IMR-90 (cell line): Measurements from ENCODE around the gene TRIM10. TPM values are rescaled to one million over a fixed set of nuclear protein-coding genes. Genes with fewer than 3 reads are reported as not detected.
"Not testable (repeated sequence)": the region's sequence is repeated elsewhere in the genome, so short reads cannot be mapped to it uniquely, and the experiment has no call there.

Experiments used
- ATAC-seq: fragments of 200-7000 bp; cut with Tn5 transposase; 2 replicates; pipeline ENCODE4 v1.9.1; 2020; ENCODE audit warnings: low read depth, mild to moderate bottlenecking, moderate library complexity
- BruUV-seq: library from RNA; stranded (reverse); fragments of 400-500 nt; replicated peaks from 2 replicates; lab custom pipeline; 2021; lab: Mats Ljungman, UMichigan
- CTCF ChIA-PET: fragments of 300-600 bp; formaldehyde crosslinking; extraction: SDS; loops from one replicate; lab custom pipeline; 2021; ENCODE audit warnings: antibody characterized with exemption; lab: Yijun Ruan, JAX
- POLR2A ChIA-PET: fragments of 300-600 bp; sonication (Branson Sonifier 250); formaldehyde crosslinking; loops from one replicate; lab custom pipeline; 2022; ENCODE audit warnings: antibody characterized with exemption; ENCODE audit not compliant: unreplicated experiment; lab: Charles Lee
- DNase-seq: peaks from one replicate; pipeline ENCODE4 v3.0.0; 2013
- H2AFZ ChIP-seq: replicated peaks from 2 replicates; pipeline ENCODE3; 2013; ENCODE audit warnings: low read length, mild to moderate bottlenecking; ENCODE audit not compliant: poor library complexity
- H2AK5ac ChIP-seq: 2 replicates; pipeline ENCODE4 v1.6.1; 2013; ENCODE audit warnings: low read depth, low read length, inconsistent platforms
- H2AK9ac ChIP-seq: replicated peaks from 2 replicates; pipeline ENCODE3; 2013; ENCODE audit warnings: mild to moderate bottlenecking, low read depth, low read length, moderate library complexity; ENCODE audit not compliant: poor library complexity
- H2BK120ac ChIP-seq: 2 replicates; pipeline ENCODE4 v1.6.1; 2013; ENCODE audit warnings: low read depth, low read length, inconsistent platforms
- H2BK15ac ChIP-seq: 3 replicates; pipeline ENCODE4 v1.6.1; 2013; ENCODE audit warnings: low read depth, low read length, inconsistent platforms
- H2BK20ac ChIP-seq: 2 replicates; pipeline ENCODE4 v1.6.1; 2013; ENCODE audit warnings: low read depth, mild to moderate bottlenecking, inconsistent platforms, low read length, moderate library complexity
- H2BK5ac ChIP-seq: 2 replicates; pipeline ENCODE4 v1.6.1; 2013; ENCODE audit warnings: mild to moderate bottlenecking, low read depth, low read length, inconsistent platforms; ENCODE audit not compliant: poor library complexity, severe bottlenecking
- H3K14ac ChIP-seq: replicated peaks from 2 replicates; pipeline ENCODE4 v1.6.1; 2013; ENCODE audit warnings: low read depth, low read length, inconsistent platforms
- H3K18ac ChIP-seq: 2 replicates; pipeline ENCODE4 v1.6.1; 2013; ENCODE audit warnings: low read depth, low read length, control low read depth
- H3K23ac ChIP-seq: 2 replicates; pipeline ENCODE4 v1.6.1; 2013; ENCODE audit warnings: low read depth, low read length, inconsistent platforms
- H3K27ac ChIP-seq: 2 replicates; pipeline ENCODE4 v1.5.1; 2013; ENCODE audit warnings: mild to moderate bottlenecking, control low read depth, low read length; ENCODE audit not compliant: insufficient read depth
- H3K27me3 ChIP-seq: 2 replicates; pipeline ENCODE4 v1.6.1; 2013; ENCODE audit warnings: low read length; ENCODE audit not compliant: control insufficient read depth, insufficient read depth
- H3K36me3 ChIP-seq: 2 replicates; pipeline ENCODE4 v1.6.1; 2013; ENCODE audit warnings: low read length, mixed read lengths; ENCODE audit not compliant: control insufficient read depth, insufficient read depth
- H3K4ac ChIP-seq: 2 replicates; pipeline ENCODE4 v1.6.1; 2013; ENCODE audit warnings: low read depth, low read length, inconsistent platforms
- H3K4me1 ChIP-seq: 2 replicates; pipeline ENCODE4 v1.6.1; 2013; ENCODE audit warnings: low read length, mixed read lengths; ENCODE audit not compliant: control insufficient read depth, insufficient read depth
- H3K4me2 ChIP-seq: 2 replicates; pipeline ENCODE4 v1.6.1; 2013; ENCODE audit warnings: low read depth, mild to moderate bottlenecking, control low read depth, low read length, moderate library complexity
- H3K4me3 ChIP-seq: 2 replicates; pipeline ENCODE4 v1.5.1; 2013; ENCODE audit warnings: low read depth, mild to moderate bottlenecking, control low read depth, low read length, moderate library complexity; ENCODE audit not compliant: insufficient read depth
- H3K56ac ChIP-seq: 2 replicates; pipeline ENCODE4 v1.6.1; 2013; ENCODE audit warnings: low read length, inconsistent platforms; ENCODE audit not compliant: insufficient read depth; ENCODE audit errors: extremely low read depth
- H3K79me1 ChIP-seq, 2 experiments: 2 replicates each; pipeline ENCODE4 v1.6.1; 2013; ENCODE audit warnings: low read length in 2 of 2, inconsistent platforms in 1 of 2, low read depth in 1 of 2
- H3K9ac ChIP-seq: 2 replicates; pipeline ENCODE4 v1.6.1; 2013; ENCODE audit warnings: low read depth, low read length, control low read depth
- H3K9me1 ChIP-seq: 2 replicates; pipeline ENCODE4 v1.6.1; 2013; ENCODE audit warnings: low read length, inconsistent platforms; ENCODE audit not compliant: insufficient read depth
- H3K9me3 ChIP-seq: 2 replicates; pipeline ENCODE4 v1.6.1; 2013; ENCODE audit warnings: low read length; ENCODE audit not compliant: control insufficient read depth, insufficient read depth
- H4K20me1 ChIP-seq: 2 replicates; pipeline ENCODE4 v1.6.1; 2013; ENCODE audit warnings: low read length, inconsistent platforms; ENCODE audit not compliant: insufficient read depth
- H4K5ac ChIP-seq: 2 replicates; pipeline ENCODE4 v1.6.1; 2013; ENCODE audit warnings: mild to moderate bottlenecking, low read depth, low read length, control low read depth
- H4K8ac ChIP-seq, 2 experiments: 2 replicates each; pipeline ENCODE4 v1.6.1; 2013; ENCODE audit warnings: low read depth in 2 of 2, low read length in 2 of 2, control low read depth in 1 of 2, inconsistent platforms in 1 of 2
- H4K91ac ChIP-seq: 2 replicates; pipeline ENCODE4 v1.6.1; 2013; ENCODE audit warnings: low read depth, low read length, inconsistent platforms; ENCODE audit not compliant: insufficient read depth
- RAD21 ChIP-seq: IDR thresholded peaks from 2 replicates; pipeline ENCODE4 v1.6.1; 2012; ENCODE audit warnings: low read length, improper control_type of control experiment
- RFX5 ChIP-seq: IDR thresholded peaks from 2 replicates; pipeline ENCODE4 v1.8.0; 2012; ENCODE audit warnings: low read depth, mild to moderate bottlenecking, low read length, moderate library complexity
- WGBS, 2 experiments: methylation state at CpG; one replicate each; pipeline versions ENCODE4 v1.1.5 to v1.1.7; 2013; ENCODE audit warnings: missing lambda C conversion rate in 2 of 2; ENCODE audit not compliant: insufficient read length in 1 of 2; ENCODE audit errors: extremely low coverage in 2 of 2; 5-methylcytosine and 5-hydroxymethylcytosine counted together
- dilution Hi-C: fragments of 300-500 bp; cut with HindIII; formaldehyde crosslinking; loops from one replicate; pipeline ENCODE4 v1.14.3; 2018; ENCODE audit warnings: low sequenced_read_pairs; ENCODE audit not compliant: unreplicated experiment
- in situ Hi-C: fragments of 300-500 bp; cut with MboI; formaldehyde crosslinking; loops from 3 replicates; pipeline ENCODE4 v1.14.3; 2019; ENCODE audit warnings: low sequenced_read_pairs, inconsistent platforms, mixed read lengths
- intact Hi-C: fragments of 100-400 bp; cut with micrococcal nuclease; formaldehyde crosslinking; loops from 2 replicates; pipeline ENCODE4 v1.10.0; 2022
- polyA plus RNA-seq, 3 experiments: library from polyadenylated mRNA; depleted of rRNA; stranded (reverse); fragments of >200 nt; gene quantifications; 2 replicates each; pipeline ENCODE4 v1.2.3, GENCODE V29; 2012; ENCODE audit warnings: low replicate concordance in 1 of 3
- total RNA-seq: library from RNA; depleted of rRNA; stranded (reverse); fragments of >200 nt; gene quantifications from 2 replicates; pipeline ENCODE4 v1.2.3, GENCODE V29; 2012

Gene TRIM10
- total and polyA plus RNA-seq, 2 of the 4 experiments (the other 2 are of a cell fraction), result not detected

- no peak for TF ChIP-seq RAD21
- TF ChIP-seq RFX5, result no peak
These were observed 39.3 kb downstream of the TRIM10 start (continued) for GRCh38 chr6:30121446-30122366.

DNA sequence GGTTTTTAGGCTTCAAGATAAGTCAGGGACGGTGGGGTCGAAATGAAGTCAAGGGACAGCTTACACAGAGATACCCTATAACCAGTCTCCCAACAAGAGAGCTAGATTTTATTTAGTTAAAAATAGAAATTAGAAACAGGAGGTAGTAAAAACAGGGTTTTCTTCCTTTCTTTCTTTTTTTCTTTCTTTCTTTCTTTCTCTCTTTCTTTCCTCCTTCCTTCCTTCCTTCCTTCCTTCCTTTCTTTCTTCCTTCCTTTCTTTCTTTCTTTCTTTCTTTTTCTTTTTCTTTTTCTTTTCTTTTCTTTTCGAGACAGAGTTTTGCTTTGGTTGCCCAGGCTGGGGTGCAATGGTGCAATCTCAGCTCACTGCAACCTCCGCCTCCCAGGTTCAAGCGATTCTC lies 42.3 kb downstream of the TRIM10 start:
- CTCF ChIA-PET, result interaction anchor here (0.6 kb wide), 1 partner anchor 11 kb away, joined by 3 read pairs; no protein-coding TSS in a partner anchor
- H3K27me3 ChIP-seq, result peaks cover 10% of the 10 kb centered on the region
- H2BK20ac ChIP-seq, intact Hi-C loops, H3K4ac ChIP-seq, BruUV-seq, H3K36me3 ChIP-seq, H3K9me3 ChIP-seq, dilution Hi-C loops, H2AK9ac ChIP-seq, H2BK120ac ChIP-seq, H3K79me1 ChIP-seq, H3K14ac ChIP-seq, H3K4me3 ChIP-seq, H4K91ac ChIP-seq, H4K8ac ChIP-seq, H3K9me1 ChIP-seq, H2BK15ac ChIP-seq, H2AFZ ChIP-seq, H4K5ac ChIP-seq, H3K4me2 ChIP-seq, H3K56ac ChIP-seq, H4K20me1 ChIP-seq, H2BK5ac ChIP-seq, H3K23ac ChIP-seq, H3K18ac ChIP-seq, H2AK5ac ChIP-seq, H3K9ac ChIP-seq, DNase-seq, ATAC-seq, H3K4me1 ChIP-seq, H3K27ac ChIP-seq, in situ Hi-C loops: not testable (repeated sequence)
- POLR2A ChIA-PET, result interaction anchor here (0.7 kb wide), 1 partner anchor 14 kb away, joined by 4 read pairs; no protein-coding TSS in a partner anchor
- WGBS, 2 experiments, result no CpG with 5 or more reads among the region's 5 CpGs
